Liver (tissue), 3 donors: ENCODE data around the gene SCN2B.

Experiments
- ATF3 ChIP-seq: IDR thresholded peaks from 2 replicates; pipeline ENCODE4 v1.6.1; 2016; ENCODE audit warnings: antibody characterized with exemption
- CTCF ChIP-seq: fragments of 150-350 bp; IDR thresholded peaks from 2 replicates; pipeline ENCODE4 v1.5.1; 2017; ENCODE audit warnings: improper control_type of control experiment, low read depth, low read length; ENCODE audit not compliant: missing input control
- EGR1 ChIP-seq, 2 donors: IDR thresholded peaks; 2 replicates each; pipeline ENCODE4 v1.6.1; 2016 to 2018; ENCODE audit warnings: antibody characterized with exemption in 2 of 2, low read depth in 2 of 2
- HNF4A ChIP-seq, 2 donors: conservative IDR thresholded peaks; 2 replicates each; pipeline ENCODE4 v1.6.1; 2016; ENCODE audit warnings: antibody characterized with exemption in 2 of 2, mild to moderate bottlenecking in 2 of 2
- JUND ChIP-seq, 2 donors: IDR thresholded peaks; 2 replicates each; pipeline ENCODE4 v1.6.1; 2016; ENCODE audit warnings: antibody characterized with exemption in 2 of 2
- MAX ChIP-seq: IDR thresholded peaks from 2 replicates; pipeline ENCODE4 v1.6.1; 2016; ENCODE audit warnings: antibody characterized with exemption
- RAD21 ChIP-seq, 2 donors: IDR thresholded peaks; 2 replicates each; pipeline ENCODE4 v1.6.1; 2016; ENCODE audit warnings: antibody characterized with exemption in 2 of 2, mild to moderate bottlenecking in 2 of 2
- SP1 ChIP-seq: IDR thresholded peaks from 2 replicates; pipeline ENCODE4 v1.6.1; 2018; ENCODE audit warnings: antibody characterized with exemption, mild to moderate bottlenecking
- TAF1 ChIP-seq: conservative IDR thresholded peaks from 2 replicates; pipeline ENCODE4 v1.6.1; 2016; ENCODE audit warnings: antibody characterized with exemption, mild to moderate bottlenecking
- ZBTB33 ChIP-seq: IDR thresholded peaks from 2 replicates; pipeline ENCODE4 v1.6.1; 2016; ENCODE audit warnings: antibody characterized with exemption
- donor health status: healthy.
- donor health status: healthy.

GRCh38 chr11:118169300-118170140 is 6.9 kb downstream of the SCN2B start:
- TF ChIP-seq CTCF, result no peak
- TF ChIP-seq HNF4A (conservative IDR thresholded peaks at IDR 0.05), result no peak
- no peak for TF ChIP-seq ZBTB33
- TF ChIP-seq TAF1, result no peak
- no peak for TF ChIP-seq MAX
- TF ChIP-seq ATF3, result no peak
- no peak for TF ChIP-seq JUND (IDR thresholded peaks at IDR 0.05)
- no peak for TF ChIP-seq RAD21 (IDR thresholded peaks at IDR 0.05)
- no peak for TF ChIP-seq SP1
- TF ChIP-seq EGR1 (IDR thresholded peaks at IDR 0.05; ENCODE audit: low read depth in 2 of 2), result no peak
